GM10847 (cell line): ENCODE measurements around the gene TSC1.

Experiments used
- POLR2A ChIP-seq: IDR thresholded peaks from 2 replicates; pipeline ENCODE4 v1.6.1; 2011; ENCODE audit not compliant: insufficient read length; ENCODE audit errors: extremely low read depth

TSC1 gene

GRCh38 chr9:132873403-132873802 is 71.0 kb downstream of the TSC1 start:
- no peak for TF ChIP-seq POLR2A

- no peak for TF ChIP-seq POLR2A
Observed at GRCh38 chr9:132869266-132869665, 75.2 kb downstream of the TSC1 start.

GRCh38 chr9:132866898-132867297 is 77.5 kb downstream of the TSC1 start:
- no peak for TF ChIP-seq POLR2A

- TF ChIP-seq POLR2A, result no peak
Observed at GRCh38 chr9:132864691-132865090, 79.7 kb downstream of the TSC1 start.

- TF ChIP-seq POLR2A, result no peak
Observed at GRCh38 chr9:132864277-132864676, 80.1 kb downstream of the TSC1 start.

- no peak for TF ChIP-seq POLR2A
Observed at GRCh38 chr9:132863096-132863495, 81.3 kb downstream of the TSC1 start.

- TF ChIP-seq POLR2A, result no peak
Observed at GRCh38 chr9:132862533-132862932, 81.9 kb downstream of the TSC1 start.

- no peak for TF ChIP-seq POLR2A
Observed at GRCh38 chr9:132861666-132862065, 82.8 kb downstream of the TSC1 start.

- no peak for TF ChIP-seq POLR2A
Observed at GRCh38 chr9:132858751-132859150, 85.7 kb downstream of the TSC1 start.

- no peak for TF ChIP-seq POLR2A
Observed at GRCh38 chr9:132857616-132858342, 86.6 kb downstream of the TSC1 start.

GRCh38 chr9:132857031-132857430 is 87.4 kb downstream of the TSC1 start:
- TF ChIP-seq POLR2A, result no peak

GRCh38 chr9:132855904-132856303 is 88.5 kb downstream of the TSC1 start:
- no peak for TF ChIP-seq POLR2A

GRCh38 chr9:132854832-132855231 is 89.6 kb downstream of the TSC1 start:
- no peak for TF ChIP-seq POLR2A

- no peak for TF ChIP-seq POLR2A
Observed at GRCh38 chr9:132853482-132853881, 90.9 kb downstream of the TSC1 start.

GRCh38 chr9:132849185-132849706 is 95.2 kb downstream of the TSC1 start:
- no peak for TF ChIP-seq POLR2A

GRCh38 chr9:132846918-132847515 is 97.4 kb downstream of the TSC1 start:
- no peak for TF ChIP-seq POLR2A

- TF ChIP-seq POLR2A, result no peak
Observed at GRCh38 chr9:132846109-132846917, 98.1 kb downstream of the TSC1 start.
